Neural cell (in vitro differentiated cells): ENCODE measurements around the gene MYOT. TPM values are rescaled to one million over a fixed set of nuclear protein-coding genes. Genes with fewer than 3 reads are reported as not detected.

Source experiments
- H2AFZ ChIP-seq: fragments of 200-600, 300-800 bp; sonication (generic), shearing (Covaris generic); 2 replicates; pipeline ENCODE4 v1.6.0; 2014; ENCODE audit warnings: low read depth, mild to moderate bottlenecking, antibody characterized with exemption, low read length, moderate library complexity
- H3F3A ChIP-seq: fragments of 200-600 bp; shearing (Covaris generic); 2 replicates; pipeline ENCODE4 v1.6.1; 2016; ENCODE audit warnings: mild to moderate bottlenecking, moderate library complexity, mixed read lengths, antibody characterized with exemption, low read length; ENCODE audit not compliant: insufficient read depth, poor library complexity, severe bottlenecking
- H3K27ac ChIP-seq: fragments of 200-600, 300-800 bp; sonication (generic), shearing (Covaris generic); 2 replicates; pipeline ENCODE4 v1.5.1; 2014; ENCODE audit warnings: mild to moderate bottlenecking, low read length, moderate library complexity
- H3K27me3 ChIP-seq: fragments of 300-800, 200-600 bp; sonication (generic), shearing (Covaris generic); 2 replicates; pipeline ENCODE4 v1.6.0; 2014; ENCODE audit warnings: mild to moderate bottlenecking, low read depth, low read length, moderate library complexity; ENCODE audit not compliant: insufficient read depth
- H3K36me3 ChIP-seq: fragments of 300-800, 200-600 bp; sonication (generic), shearing (Covaris generic); 2 replicates; pipeline ENCODE4 v1.5.1; 2014; ENCODE audit warnings: mild to moderate bottlenecking, antibody characterized with exemption, low read length, moderate library complexity; ENCODE audit not compliant: insufficient read depth
- H3K4me2 ChIP-seq: fragments of 300-800, 200-600 bp; sonication (generic), shearing (Covaris generic); 2 replicates; pipeline ENCODE4 v1.6.0; 2014; ENCODE audit warnings: mild to moderate bottlenecking, low read length
- H3K4me3 ChIP-seq: fragments of 300-800, 200-600 bp; sonication (generic), shearing (Covaris generic); 2 replicates; pipeline ENCODE4 v1.5.1; 2014; ENCODE audit warnings: mild to moderate bottlenecking, low read length, moderate library complexity
- H3K79me2 ChIP-seq: fragments of 200-600 bp; shearing (Covaris generic); replicated peaks from 2 replicates; pipeline ENCODE4 v1.6.0; 2014; ENCODE audit warnings: mild to moderate bottlenecking, low read length, moderate library complexity; ENCODE audit not compliant: insufficient read depth
- H3K9ac ChIP-seq: fragments of 300-800, 200-600 bp; sonication (generic), shearing (Covaris generic); 2 replicates; pipeline ENCODE4 v1.6.1; 2016; ENCODE audit warnings: mild to moderate bottlenecking, low read length, mixed read lengths
- H3K9me2 ChIP-seq: fragments of 200-600 bp; shearing (Covaris generic); 2 replicates; pipeline ENCODE4 v1.6.1; 2016; ENCODE audit warnings: mild to moderate bottlenecking, low read length, mixed read lengths; ENCODE audit not compliant: insufficient read depth
- H3K9me3 ChIP-seq: fragments of 200-600, 300-800 bp; sonication (generic), shearing (Covaris generic); 2 replicates; pipeline ENCODE4 v1.6.1; 2016; ENCODE audit warnings: mild to moderate bottlenecking, mixed run types, low read length, moderate library complexity, mixed read lengths
- H4K20me1 ChIP-seq: fragments of 200-600 bp; shearing (Covaris generic); 2 replicates; pipeline ENCODE4 v1.6.1; 2016; ENCODE audit warnings: mild to moderate bottlenecking, mixed run types; ENCODE audit not compliant: insufficient read depth
- EP300 ChIP-seq: fragments of 450-650 bp; conservative IDR thresholded peaks from 2 replicates; pipeline ENCODE4 v1.6.1; 2014; ENCODE audit warnings: antibody characterized with exemption, mild to moderate bottlenecking, moderate library complexity; ENCODE audit not compliant: poor library complexity, severe bottlenecking
- EZH2 ChIP-seq: fragments of 200-600, 300-800 bp; shearing (Covaris generic), sonication (generic); IDR thresholded peaks from 2 replicates; pipeline ENCODE4 v1.6.1; 2014; ENCODE audit warnings: antibody characterized with exemption, low read length, borderline replicate concordance, mild to moderate bottlenecking; ENCODE audit not compliant: insufficient read depth, poor library complexity, severe bottlenecking
- MXI1 ChIP-seq: fragments of 450-650 bp; conservative IDR thresholded peaks from 2 replicates; pipeline ENCODE4 v1.6.1; 2014; ENCODE audit warnings: antibody characterized with exemption, mild to moderate bottlenecking; ENCODE audit not compliant: poor library complexity, severe bottlenecking
- POLR2AphosphoS5 ChIP-seq: IDR thresholded peaks from 2 replicates; pipeline ENCODE4 v1.6.1; 2012
- RAD21 ChIP-seq: fragments of 450-650 bp; conservative IDR thresholded peaks from 2 replicates; pipeline ENCODE4 v1.6.1; 2014; ENCODE audit warnings: antibody characterized with exemption, mild to moderate bottlenecking, moderate library complexity
- SMC3 ChIP-seq: fragments of 450-650 bp; conservative IDR thresholded peaks from 2 replicates; pipeline ENCODE4 v1.6.1; 2014; ENCODE audit warnings: antibody characterized with exemption, mild to moderate bottlenecking, moderate library complexity; ENCODE audit not compliant: poor library complexity
- TAF1 ChIP-seq: IDR thresholded peaks from 2 replicates; pipeline ENCODE4 v1.6.1; 2012; ENCODE audit warnings: low read depth
- polyA plus RNA-seq: library from polyadenylated mRNA; depleted of rRNA; stranded (reverse); fragments of >200 nt; gene quantifications from 2 replicates; pipeline ENCODE4 v1.2.3, GENCODE V29; 2014
- TF ChIP-seq, protein P1 (sequence below): fragments of 450-650 bp; IDR thresholded peaks from 2 replicates; pipeline ENCODE4 v1.5.1; 2014; ENCODE audit warnings: antibody characterized with exemption, mild to moderate bottlenecking, moderate library complexity; ENCODE audit not compliant: poor library complexity, severe bottlenecking
- TF ChIP-seq, protein P2 (sequence below): IDR thresholded peaks from 2 replicates; pipeline ENCODE4 v1.6.1; 2012; ENCODE audit warnings: borderline replicate concordance

MYOT gene
- polyA plus RNA-seq, 1 donor from 2014 or later, result not detected

DNA sequence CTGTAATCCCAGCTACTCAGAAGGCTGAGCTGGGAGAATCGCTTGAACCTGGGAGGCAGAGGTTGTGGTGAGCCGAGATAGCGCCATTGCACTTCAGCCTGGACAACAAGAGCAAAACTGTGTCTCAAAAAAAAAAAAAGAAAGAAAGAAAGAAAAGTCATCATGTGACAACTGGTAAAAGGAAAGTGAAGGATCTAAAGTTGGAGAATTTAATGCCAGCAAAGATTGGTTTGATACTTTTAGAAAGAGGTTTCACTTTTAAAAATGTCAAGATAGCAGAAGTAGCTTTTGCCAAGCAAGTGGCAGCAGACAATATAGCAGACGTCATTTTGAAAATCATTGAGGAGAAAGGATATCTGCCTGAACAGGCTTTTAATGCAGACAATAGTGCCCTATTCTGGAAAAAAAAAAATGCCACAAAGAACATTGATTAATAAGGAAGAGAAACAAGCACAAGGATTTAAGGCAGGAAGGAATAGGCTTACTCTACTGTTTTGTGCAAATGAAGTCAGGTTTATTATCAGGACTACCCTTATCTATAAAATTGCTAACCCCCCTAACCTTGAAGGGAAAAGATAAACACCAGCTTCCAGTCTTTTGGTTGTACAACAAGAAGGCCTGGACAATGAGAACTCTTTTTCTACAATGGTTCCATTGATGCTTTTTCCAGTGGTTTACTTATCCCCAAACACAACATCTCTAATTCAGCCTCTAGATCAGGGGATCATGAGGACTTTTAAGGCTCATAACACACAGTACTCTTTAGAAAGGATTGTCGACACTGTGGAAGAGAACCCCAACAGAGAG lies 33.6 kb downstream of the MYOT start:
- TF ChIP-seq TAF1, result no peak
- TF ChIP-seq, protein P1, sequence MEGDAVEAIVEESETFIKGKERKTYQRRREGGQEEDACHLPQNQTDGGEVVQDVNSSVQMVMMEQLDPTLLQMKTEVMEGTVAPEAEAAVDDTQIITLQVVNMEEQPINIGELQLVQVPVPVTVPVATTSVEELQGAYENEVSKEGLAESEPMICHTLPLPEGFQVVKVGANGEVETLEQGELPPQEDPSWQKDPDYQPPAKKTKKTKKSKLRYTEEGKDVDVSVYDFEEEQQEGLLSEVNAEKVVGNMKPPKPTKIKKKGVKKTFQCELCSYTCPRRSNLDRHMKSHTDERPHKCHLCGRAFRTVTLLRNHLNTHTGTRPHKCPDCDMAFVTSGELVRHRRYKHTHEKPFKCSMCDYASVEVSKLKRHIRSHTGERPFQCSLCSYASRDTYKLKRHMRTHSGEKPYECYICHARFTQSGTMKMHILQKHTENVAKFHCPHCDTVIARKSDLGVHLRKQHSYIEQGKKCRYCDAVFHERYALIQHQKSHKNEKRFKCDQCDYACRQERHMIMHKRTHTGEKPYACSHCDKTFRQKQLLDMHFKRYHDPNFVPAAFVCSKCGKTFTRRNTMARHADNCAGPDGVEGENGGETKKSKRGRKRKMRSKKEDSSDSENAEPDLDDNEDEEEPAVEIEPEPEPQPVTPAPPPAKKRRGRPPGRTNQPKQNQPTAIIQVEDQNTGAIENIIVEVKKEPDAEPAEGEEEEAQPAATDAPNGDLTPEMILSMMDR, result no peak
- TF ChIP-seq RAD21, result no peak
- TF ChIP-seq, protein P2, sequence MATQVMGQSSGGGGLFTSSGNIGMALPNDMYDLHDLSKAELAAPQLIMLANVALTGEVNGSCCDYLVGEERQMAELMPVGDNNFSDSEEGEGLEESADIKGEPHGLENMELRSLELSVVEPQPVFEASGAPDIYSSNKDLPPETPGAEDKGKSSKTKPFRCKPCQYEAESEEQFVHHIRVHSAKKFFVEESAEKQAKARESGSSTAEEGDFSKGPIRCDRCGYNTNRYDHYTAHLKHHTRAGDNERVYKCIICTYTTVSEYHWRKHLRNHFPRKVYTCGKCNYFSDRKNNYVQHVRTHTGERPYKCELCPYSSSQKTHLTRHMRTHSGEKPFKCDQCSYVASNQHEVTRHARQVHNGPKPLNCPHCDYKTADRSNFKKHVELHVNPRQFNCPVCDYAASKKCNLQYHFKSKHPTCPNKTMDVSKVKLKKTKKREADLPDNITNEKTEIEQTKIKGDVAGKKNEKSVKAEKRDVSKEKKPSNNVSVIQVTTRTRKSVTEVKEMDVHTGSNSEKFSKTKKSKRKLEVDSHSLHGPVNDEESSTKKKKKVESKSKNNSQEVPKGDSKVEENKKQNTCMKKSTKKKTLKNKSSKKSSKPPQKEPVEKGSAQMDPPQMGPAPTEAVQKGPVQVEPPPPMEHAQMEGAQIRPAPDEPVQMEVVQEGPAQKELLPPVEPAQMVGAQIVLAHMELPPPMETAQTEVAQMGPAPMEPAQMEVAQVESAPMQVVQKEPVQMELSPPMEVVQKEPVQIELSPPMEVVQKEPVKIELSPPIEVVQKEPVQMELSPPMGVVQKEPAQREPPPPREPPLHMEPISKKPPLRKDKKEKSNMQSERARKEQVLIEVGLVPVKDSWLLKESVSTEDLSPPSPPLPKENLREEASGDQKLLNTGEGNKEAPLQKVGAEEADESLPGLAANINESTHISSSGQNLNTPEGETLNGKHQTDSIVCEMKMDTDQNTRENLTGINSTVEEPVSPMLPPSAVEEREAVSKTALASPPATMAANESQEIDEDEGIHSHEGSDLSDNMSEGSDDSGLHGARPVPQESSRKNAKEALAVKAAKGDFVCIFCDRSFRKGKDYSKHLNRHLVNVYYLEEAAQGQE, result no peak
- TF ChIP-seq SMC3, result no peak
- no peak for TF ChIP-seq POLR2AphosphoS5
- TF ChIP-seq EZH2, result no peak
- TF ChIP-seq MXI1, result no peak
- TF ChIP-seq EP300, result no peak
- no peak overlapping the region for H2AFZ ChIP-seq

DNA sequence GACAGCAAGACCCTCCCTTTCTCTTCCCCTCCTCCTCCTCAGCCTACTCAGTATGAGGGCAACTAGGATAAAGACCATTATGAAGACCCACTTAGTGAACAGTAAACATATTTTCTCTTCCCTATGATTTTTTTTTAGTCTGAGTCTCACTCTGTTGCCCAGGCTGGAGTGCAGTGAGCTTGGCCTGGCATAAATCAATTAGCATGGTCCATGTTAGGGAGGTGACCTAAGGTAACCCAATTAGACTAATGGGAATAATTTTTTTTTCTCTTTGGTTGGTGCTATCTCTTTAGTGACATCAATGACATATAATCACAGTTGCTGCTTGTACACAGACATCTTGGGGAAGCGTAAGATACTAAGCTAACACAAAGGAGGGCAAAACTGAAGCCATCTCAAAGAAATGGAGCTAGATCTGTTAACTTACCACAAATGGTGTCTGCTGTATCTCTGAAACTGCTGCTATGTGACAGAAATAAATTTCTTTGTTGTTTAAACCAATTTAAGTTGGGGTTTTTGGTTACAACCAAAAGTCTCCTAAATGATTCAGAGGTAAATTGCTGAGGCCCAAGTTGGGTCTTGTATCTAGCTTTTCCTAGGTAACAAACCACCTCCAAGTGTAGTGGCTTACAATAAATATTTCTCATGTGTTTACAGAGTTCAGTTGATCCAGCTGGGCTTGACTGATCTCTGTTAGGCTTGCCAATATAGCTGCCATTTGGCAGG lies 34.9 kb downstream of the MYOT start:
- no peak overlapping the region for H3K9ac ChIP-seq
- no peak overlapping the region for H3K4me3 ChIP-seq
- H3K9me2 ChIP-seq, result no peaks in the 10 kb centered on the region
- no peak overlapping the region for H3K4me2 ChIP-seq
- H3K9me3 ChIP-seq, result no peaks in the 10 kb centered on the region
- H3K36me3 ChIP-seq, result no peaks in the 10 kb centered on the region
- no peaks in the 10 kb centered on the region for H4K20me1 ChIP-seq
- H3K27me3 ChIP-seq, result no peaks in the 10 kb centered on the region
- no peak for TF ChIP-seq MXI1
- TF ChIP-seq, protein P1, result no peak
- no peak for TF ChIP-seq EZH2
- TF ChIP-seq, protein P2, result no peak
- TF ChIP-seq RAD21, result no peak
- TF ChIP-seq EP300, result no peak
- TF ChIP-seq TAF1, result no peak
- no peak for TF ChIP-seq POLR2AphosphoS5
- no peak for TF ChIP-seq SMC3
- H2AFZ ChIP-seq, result no peak overlapping the region
- H3K79me2 ChIP-seq, result no peaks in the 10 kb centered on the region
- no peaks in the 10 kb centered on the region for H3F3A ChIP-seq
- no peak overlapping the region for H3K27ac ChIP-seq

More for the DNA sequence above, 33.6 kb downstream of the MYOT start:
- no peaks in the 10 kb centered on the region for H3K9me2 ChIP-seq
- H3K4me3 ChIP-seq, result no peak overlapping the region
- no peak overlapping the region for H3K4me2 ChIP-seq
- no peak overlapping the region for H3K27ac ChIP-seq
- H3K36me3 ChIP-seq, result no peaks in the 10 kb centered on the region
- no peaks in the 10 kb centered on the region for H3K27me3 ChIP-seq
- no peak overlapping the region for H3K9ac ChIP-seq
- H3F3A ChIP-seq, result no peaks in the 10 kb centered on the region
- no peaks in the 10 kb centered on the region for H3K79me2 ChIP-seq
- no peaks in the 10 kb centered on the region for H4K20me1 ChIP-seq
- no peaks in the 10 kb centered on the region for H3K9me3 ChIP-seq
